SK-N-MC (cell line): ENCODE data around the gene RNU1-3.
"Not testable (repeated sequence)": the region's sequence is repeated elsewhere in the genome, so short reads cannot be mapped to it uniquely, and the experiment has no call there.

Source experiments
- EZH2 ChIP-seq: fragments of 200-600 bp; sonication (generic); IDR thresholded peaks from one replicate; pipeline ENCODE4 v1.6.1; 2017; ENCODE audit warnings: antibody characterized with exemption
- FOXP2 ChIP-seq: optimal IDR thresholded peaks from 2 replicates; pipeline ENCODE3; 2011; ENCODE audit warnings: mild to moderate bottlenecking, moderate library complexity; ENCODE audit not compliant: insufficient read depth; ENCODE audit errors: extremely low read length, control extremely low read depth
- POLR2AphosphoS5 ChIP-seq: IDR thresholded peaks from 2 replicates; pipeline ENCODE4 v1.6.1; 2012; ENCODE audit warnings: mild to moderate bottlenecking, low read depth, low read length, borderline replicate concordance

- TF ChIP-seq POLR2AphosphoS5, EZH2, FOXP2: not testable (repeated sequence)
These were observed 19.3 kb downstream of the RNU1-3 start for GRCh38 chr1:16647179-16648176.
